ENCODE data around the gene IRF8. TPM values are rescaled to one million over a fixed set of nuclear protein-coding genes. Genes with fewer than 3 reads are reported as not detected.

IRF8 gene
- total RNA-seq, 3 donors from 2014 or later (not counting 1 experiment from before 2014, with no cell fraction given): 101 to 167 (median 122) TPM

GRCh38 chr16:85917959-85918358 is 19.0 kb downstream of the IRF8 start:
- Mint-ChIP-seq H3K27ac (peak overlapping the region; percentile 32 to 89), H3K4me3 (no peak overlapping the region), H3K36me3 (peaks cover 9% of the 10 kb centered on the region), H3K27me3 (ENCODE audit: low read depth in 2 of 2) (no peaks in the 10 kb centered on the region), H3K9me3 (no peaks in the 10 kb centered on the region), H3K4me1 (peaks cover 54 to 64% of the 10 kb centered on the region in 2 donors)
- no peak overlapping the region for H3K27ac ChIP-seq (ENCODE audit: low read length)
- no peak overlapping the region for H3K4me3 ChIP-seq (ENCODE audit: low read length)
- peaks cover 60% of the 10 kb centered on the region for H3K4me1 ChIP-seq (ENCODE audit: control insufficient read depth, insufficient read depth, low read length)
- no peak for DNase-seq
- no peak for TF ChIP-seq CTCF (IDR thresholded peaks at IDR 0.05)
- WGBS (ENCODE audit: insufficient coverage): 53% methylated on average over 6 of the region's 6 CpGs
- peaks cover 62% of the 10 kb centered on the region for H3K36me3 ChIP-seq (ENCODE audit: control insufficient read depth, insufficient read depth, low read length)
- no peaks in the 10 kb centered on the region for H3K9me3 ChIP-seq (ENCODE audit: control insufficient read depth, insufficient read depth, low read length)
- no peak for ATAC-seq
- intact Hi-C loops (cut with micrococcal nuclease): loop anchor here (2.0 kb wide), 1 partner anchor 17 kb away; no protein-coding TSS in a partner anchor
- H3K27me3 ChIP-seq (ENCODE audit: control insufficient read depth, insufficient read depth, low read length): no peaks in the 10 kb centered on the region

- no peaks in the 10 kb centered on the region for H3K27me3 Mint-ChIP-seq (ENCODE audit: low read depth in 2 of 2)
- H3K4me1 ChIP-seq (ENCODE audit: control insufficient read depth, insufficient read depth, low read length): peaks cover 55% of the 10 kb centered on the region
These were observed 19.5 kb downstream of the IRF8 start for GRCh38 chr16:85918436-85918835.

GRCh38 chr16:85919271-85920267 is 20.6 kb downstream of the IRF8 start:
- Histone ChIP-seq H3K36me3 (ENCODE audit: control insufficient read depth, insufficient read depth, low read length) (peaks cover 54% of the 10 kb centered on the region), H3K9me3 (ENCODE audit: control insufficient read depth, insufficient read depth, low read length) (no peaks in the 10 kb centered on the region), H3K4me3 (ENCODE audit: low read length) (no peak overlapping the region), H3K27ac (ENCODE audit: low read length) (no peak overlapping the region), H3K4me1 (ENCODE audit: control insufficient read depth, insufficient read depth, low read length) (peaks cover 44% of the 10 kb centered on the region), H3K27me3 (ENCODE audit: control insufficient read depth, insufficient read depth, low read length) (no peaks in the 10 kb centered on the region)
- Mint-ChIP-seq H3K27ac (peak overlapping the region; percentile 64 to 83), H3K9me3 (no peaks in the 10 kb centered on the region), H3K36me3 (peaks cover 9% of the 10 kb centered on the region), H3K4me1 (peaks cover 38 to 48% of the 10 kb centered on the region in 2 donors), H3K4me3 (peak overlapping the region; percentile 42), H3K27me3 (ENCODE audit: low read depth in 2 of 2) (no peaks in the 10 kb centered on the region)
- peak in 1 of 2 donors; percentile 32 for DNase-seq
- 84% methylated on average over 29 of the region's 29 CpGs for WGBS (ENCODE audit: insufficient coverage)
- TF ChIP-seq CTCF (IDR thresholded peaks at IDR 0.05): no peak
- peak; percentile 34 to 71 (median 67) for ATAC-seq
- intact Hi-C loops (cut with micrococcal nuclease): no loop called here

More at GRCh38 chr16:85918436-85918835, 19.5 kb downstream of the IRF8 start:
- peaks cover 49 to 59% of the 10 kb centered on the region in 2 donors for H3K4me1 Mint-ChIP-seq
- no peaks in the 10 kb centered on the region for H3K9me3 ChIP-seq (ENCODE audit: control insufficient read depth, insufficient read depth, low read length)
- H3K27me3 ChIP-seq (ENCODE audit: control insufficient read depth, insufficient read depth, low read length): no peaks in the 10 kb centered on the region
- H3K9me3 Mint-ChIP-seq: no peaks in the 10 kb centered on the region
- peaks cover 9% of the 10 kb centered on the region for H3K36me3 Mint-ChIP-seq
- ATAC-seq (no peak), DNase-seq (no peak)
- H3K4me3 Mint-ChIP-seq: no peak overlapping the region
- H3K4me3 ChIP-seq (ENCODE audit: low read length): no peak overlapping the region
- H3K27ac Mint-ChIP-seq: peak overlapping the region; percentile 32 to 89
- H3K36me3 ChIP-seq (ENCODE audit: control insufficient read depth, insufficient read depth, low read length): peaks cover 58% of the 10 kb centered on the region
- no peak for TF ChIP-seq CTCF (IDR thresholded peaks at IDR 0.05)
- H3K27ac ChIP-seq (ENCODE audit: low read length): no peak overlapping the region
- intact Hi-C loops (cut with micrococcal nuclease): no loop called here
- 94% methylated on average over 30 of the region's 30 CpGs for WGBS (ENCODE audit: insufficient coverage)

All from natural killer cell (primary cell).